HG03565 (cell line): ENCODE measurements around the gene PPFIA4.

Source experiments
- ATAC-seq: cut with Tn5 transposase; IDR thresholded peaks from one replicate; pipeline ENCODE4 v1.9.1; 2021; ENCODE audit warnings: mild to moderate bottlenecking, moderate library complexity; ENCODE audit not compliant: unreplicated experiment

Gene PPFIA4

GRCh38 chr1:203124546-203125317 is 98.4 kb downstream of the PPFIA4 start:
- no peak for ATAC-seq

GRCh38 chr1:203126151-203126865 is 100.0 kb downstream of the PPFIA4 start:
- no peak for ATAC-seq

GRCh38 chr1:203126866-203127665 is 100.8 kb downstream of the PPFIA4 start:
- no peak for ATAC-seq

- ATAC-seq: no peak
Observed at GRCh38 chr1:203127666-203128430, 101.6 kb downstream of the PPFIA4 start, which contains the start of gene ADORA1. Gene ADORA1, plus strand, starts transcription at chr1:203127726. Its CDS starts 1,116 bp downstream, at chr1:203128842.

GRCh38 chr1:203128431-203128715 is 102.1 kb downstream of the PPFIA4 start:
- ATAC-seq: no peak
